MM.1S (cell line): ENCODE data around the gene THRB.

Experiments used
- DNase-seq: peaks from one replicate; pipeline ENCODE4 v3.0.0-alpha.2; 2015
- H2AFZ ChIP-seq: fragments of 300-600 bp; sonication (generic); 2 replicates; pipeline ENCODE4 v1.6.0; 2016; ENCODE audit warnings: antibody characterized with exemption, low read length
- H3F3A ChIP-seq: fragments of 300-600 bp; sonication (generic); 2 replicates; pipeline ENCODE4 v1.6.1; 2016; ENCODE audit warnings: mild to moderate bottlenecking, antibody characterized with exemption, low read length, moderate library complexity, mixed read lengths; ENCODE audit not compliant: insufficient read depth
- H3K27ac ChIP-seq: fragments of 300-600 bp; sonication (generic); 2 replicates; pipeline ENCODE4 v1.5.1; 2016; ENCODE audit warnings: mild to moderate bottlenecking, low read length
- H3K27me3 ChIP-seq: fragments of 300-600 bp; sonication (generic); replicated peaks from 2 replicates; pipeline ENCODE4 v1.6.0; 2016; ENCODE audit warnings: low read length; ENCODE audit not compliant: insufficient read depth
- H3K36me3 ChIP-seq: fragments of 300-600 bp; sonication (generic); replicated peaks from 2 replicates; pipeline ENCODE4 v1.6.1; 2016; ENCODE audit warnings: mild to moderate bottlenecking, low read length, mixed read lengths; ENCODE audit not compliant: insufficient read depth
- H3K4me1 ChIP-seq: fragments of 300-600 bp; sonication (generic); 2 replicates; pipeline ENCODE4 v1.6.1; 2016; ENCODE audit warnings: low read length, mixed read lengths
- H3K4me2 ChIP-seq: fragments of 300-600 bp; sonication (generic); 2 replicates; pipeline ENCODE4 v1.6.0; 2016; ENCODE audit warnings: low read depth, low read length
- H3K4me3 ChIP-seq: fragments of 300-600 bp; sonication (generic); 2 replicates; pipeline ENCODE4 v1.5.1; 2016; ENCODE audit warnings: low read length, mixed read lengths
- H3K79me2 ChIP-seq: fragments of 300-600 bp; sonication (generic); 2 replicates; pipeline ENCODE4 v1.6.1; 2016; ENCODE audit warnings: mixed run types, low read length, mixed read lengths
- H3K9ac ChIP-seq: fragments of 300-600 bp; sonication (generic); 2 replicates; pipeline ENCODE4 v1.6.1; 2016; ENCODE audit warnings: low read length, mixed read lengths
- H3K9me2 ChIP-seq: fragments of 300-600 bp; sonication (generic); replicated peaks from 2 replicates; pipeline ENCODE4 v1.6.1; 2016; ENCODE audit warnings: mild to moderate bottlenecking, low read length, mixed read lengths; ENCODE audit not compliant: insufficient read depth
- H3K9me3 ChIP-seq: fragments of 300-600 bp; sonication (generic); replicated peaks from 2 replicates; pipeline ENCODE4 v1.6.1; 2016; ENCODE audit warnings: mild to moderate bottlenecking, low read length, mixed read lengths; ENCODE audit not compliant: insufficient read depth
- H4K20me1 ChIP-seq: fragments of 300-600 bp; sonication (generic); 2 replicates; pipeline ENCODE4 v1.6.1; 2016; ENCODE audit warnings: mild to moderate bottlenecking, low read length, moderate library complexity, mixed read lengths; ENCODE audit not compliant: insufficient read depth
- EZH2 ChIP-seq: fragments of 300-600 bp; sonication (generic); optimal IDR thresholded peaks from 2 replicates; pipeline ENCODE3; 2017; ENCODE audit warnings: low read depth, mild to moderate bottlenecking, antibody characterized with exemption, low read length, mixed read lengths
- EZH2phosphoT487 ChIP-seq: fragments of 300-600 bp; sonication (generic); IDR thresholded peaks from 2 replicates; pipeline ENCODE4 v1.6.1; 2018; ENCODE audit warnings: antibody characterized with exemption, low read length
- TF ChIP-seq, protein P1 (sequence below): fragments of 300-600 bp; sonication (generic); IDR thresholded peaks from 2 replicates; pipeline ENCODE4 v1.5.1; 2016; ENCODE audit warnings: antibody characterized with exemption, low read length, mixed read lengths

The THRB gene

DNA sequence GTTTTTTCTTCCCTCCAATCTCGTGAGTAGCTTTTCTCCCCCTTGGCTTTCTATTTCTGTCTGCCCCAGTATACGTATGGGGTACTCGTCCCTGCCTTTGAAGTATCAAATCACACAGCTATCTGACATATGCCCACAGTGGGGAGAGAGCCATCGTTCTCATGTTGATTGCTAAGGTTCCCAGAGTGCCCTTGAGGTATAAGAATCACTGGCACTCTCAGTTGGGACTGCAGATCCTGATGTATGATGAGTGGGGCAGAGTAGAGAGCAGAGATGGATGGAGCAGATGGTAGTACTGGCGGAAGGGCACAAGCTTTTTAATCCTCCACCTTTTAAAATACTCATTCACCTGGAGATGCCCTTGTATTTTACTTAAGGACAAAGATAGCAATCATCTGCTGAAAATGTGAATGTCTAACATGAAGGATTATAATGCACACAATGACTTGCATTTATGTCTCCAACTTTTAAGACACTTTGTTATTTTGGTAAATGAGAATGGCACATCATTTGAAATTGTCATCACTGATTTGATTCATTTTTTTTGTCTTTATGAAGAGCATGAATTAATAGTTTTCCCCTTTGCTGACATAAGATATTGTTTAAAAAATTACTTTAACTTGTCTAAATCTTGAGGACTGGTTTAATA lies 310.0 kb downstream of the THRB start:
- no peak for DNase-seq
- H2AFZ ChIP-seq = no peak overlapping the region
- no peak for TF ChIP-seq EZH2phosphoT487
- TF ChIP-seq EZH2 = no peak
- TF ChIP-seq, protein P1, sequence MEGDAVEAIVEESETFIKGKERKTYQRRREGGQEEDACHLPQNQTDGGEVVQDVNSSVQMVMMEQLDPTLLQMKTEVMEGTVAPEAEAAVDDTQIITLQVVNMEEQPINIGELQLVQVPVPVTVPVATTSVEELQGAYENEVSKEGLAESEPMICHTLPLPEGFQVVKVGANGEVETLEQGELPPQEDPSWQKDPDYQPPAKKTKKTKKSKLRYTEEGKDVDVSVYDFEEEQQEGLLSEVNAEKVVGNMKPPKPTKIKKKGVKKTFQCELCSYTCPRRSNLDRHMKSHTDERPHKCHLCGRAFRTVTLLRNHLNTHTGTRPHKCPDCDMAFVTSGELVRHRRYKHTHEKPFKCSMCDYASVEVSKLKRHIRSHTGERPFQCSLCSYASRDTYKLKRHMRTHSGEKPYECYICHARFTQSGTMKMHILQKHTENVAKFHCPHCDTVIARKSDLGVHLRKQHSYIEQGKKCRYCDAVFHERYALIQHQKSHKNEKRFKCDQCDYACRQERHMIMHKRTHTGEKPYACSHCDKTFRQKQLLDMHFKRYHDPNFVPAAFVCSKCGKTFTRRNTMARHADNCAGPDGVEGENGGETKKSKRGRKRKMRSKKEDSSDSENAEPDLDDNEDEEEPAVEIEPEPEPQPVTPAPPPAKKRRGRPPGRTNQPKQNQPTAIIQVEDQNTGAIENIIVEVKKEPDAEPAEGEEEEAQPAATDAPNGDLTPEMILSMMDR = no peak
- H3K4me3 ChIP-seq = no peak overlapping the region
- no peaks in the 10 kb centered on the region for H3K9me3 ChIP-seq
- H3K36me3 ChIP-seq = no peaks in the 10 kb centered on the region
- no peaks in the 10 kb centered on the region for H3K27me3 ChIP-seq
- no peaks in the 10 kb centered on the region for H3F3A ChIP-seq
- H3K9me2 ChIP-seq = no peaks in the 10 kb centered on the region
- H3K4me2 ChIP-seq = no peak overlapping the region
- no peak overlapping the region for H3K27ac ChIP-seq
- H3K4me1 ChIP-seq = no peaks in the 10 kb centered on the region
- H3K9ac ChIP-seq = no peak overlapping the region
- no peaks in the 10 kb centered on the region for H3K79me2 ChIP-seq
- H4K20me1 ChIP-seq = no peaks in the 10 kb centered on the region

DNA sequence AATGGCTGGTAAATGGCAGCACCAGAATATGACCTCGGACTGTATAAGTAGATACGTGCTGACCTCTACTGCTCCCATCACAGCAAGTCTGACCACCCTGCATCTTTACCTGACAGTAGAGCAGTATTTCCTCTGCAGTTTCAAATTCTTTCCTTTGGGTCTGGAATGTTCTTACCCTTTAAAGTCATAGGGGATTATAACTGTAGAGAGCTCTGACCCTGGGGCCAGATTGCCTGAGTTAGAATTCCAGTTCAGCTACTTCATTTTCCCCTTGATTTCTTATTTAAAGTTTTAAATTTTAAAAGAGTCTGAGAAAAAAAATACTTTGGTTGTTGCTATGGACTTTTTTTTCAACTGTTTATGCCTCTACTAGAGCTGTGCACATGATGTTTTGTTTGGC lies 311.9 kb downstream of the THRB start:
- DNase-seq = no peak
- H3K4me1 ChIP-seq = no peaks in the 10 kb centered on the region
- no peaks in the 10 kb centered on the region for H3K9me2 ChIP-seq
- no peak overlapping the region for H2AFZ ChIP-seq
- no peak overlapping the region for H3K4me2 ChIP-seq
- no peak overlapping the region for H3K4me3 ChIP-seq
- no peaks in the 10 kb centered on the region for H3K27me3 ChIP-seq
- H3K9me3 ChIP-seq = no peaks in the 10 kb centered on the region
- H4K20me1 ChIP-seq = no peaks in the 10 kb centered on the region
- TF ChIP-seq, protein P1 = no peak
- TF ChIP-seq EZH2 (no peak), EZH2phosphoT487 (no peak)
- no peak overlapping the region for H3K27ac ChIP-seq
- no peak overlapping the region for H3K9ac ChIP-seq
- H3K36me3 ChIP-seq = no peaks in the 10 kb centered on the region
- H3K79me2 ChIP-seq = no peaks in the 10 kb centered on the region
- H3F3A ChIP-seq = no peaks in the 10 kb centered on the region

DNA sequence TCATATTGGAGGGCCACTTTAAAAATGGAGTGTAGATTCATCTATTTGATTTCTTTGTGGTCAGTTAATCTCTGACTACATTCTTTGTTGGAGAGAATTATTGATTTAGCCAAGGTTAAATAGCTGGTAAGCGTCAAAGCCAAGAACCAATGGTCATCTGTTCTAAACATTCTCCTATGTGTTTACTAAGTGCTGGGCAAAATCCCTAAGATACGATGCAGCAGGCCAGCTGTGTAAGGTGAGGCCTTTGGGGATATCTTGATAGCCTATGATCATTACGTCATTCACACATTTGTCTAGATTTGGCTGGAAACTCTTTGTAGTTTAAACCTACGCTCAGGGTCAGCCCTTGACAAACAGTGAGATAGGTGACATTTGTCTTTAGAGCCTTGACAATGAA lies 313.4 kb downstream of the THRB start:
- H3K9me2 ChIP-seq = no peaks in the 10 kb centered on the region

More for the DNA sequence above, 313.4 kb downstream of the THRB start:
- H3K36me3 ChIP-seq = no peaks in the 10 kb centered on the region
- no peak overlapping the region for H3K27ac ChIP-seq
- H3K9ac ChIP-seq = no peak overlapping the region
- H3F3A ChIP-seq = no peaks in the 10 kb centered on the region
- H3K27me3 ChIP-seq = no peaks in the 10 kb centered on the region
- no peaks in the 10 kb centered on the region for H3K9me3 ChIP-seq
- H4K20me1 ChIP-seq = no peaks in the 10 kb centered on the region
- no peak overlapping the region for H2AFZ ChIP-seq
- no peak overlapping the region for H3K4me3 ChIP-seq
- H3K79me2 ChIP-seq = no peaks in the 10 kb centered on the region
- DNase-seq = no peak
- no peaks in the 10 kb centered on the region for H3K4me1 ChIP-seq
- H3K4me2 ChIP-seq = no peak overlapping the region
- TF ChIP-seq EZH2 (no peak), EZH2phosphoT487 (no peak)
- TF ChIP-seq, protein P1 = no peak
